ENCODE results near the gene ICOSLG. TPM values are rescaled to one million over a fixed set of nuclear protein-coding genes. Genes with fewer than 3 reads are reported as not detected.

Gene ICOSLG
- total RNA-seq, 1 experiment from 2014 or later = 13.5 TPM

DNA sequence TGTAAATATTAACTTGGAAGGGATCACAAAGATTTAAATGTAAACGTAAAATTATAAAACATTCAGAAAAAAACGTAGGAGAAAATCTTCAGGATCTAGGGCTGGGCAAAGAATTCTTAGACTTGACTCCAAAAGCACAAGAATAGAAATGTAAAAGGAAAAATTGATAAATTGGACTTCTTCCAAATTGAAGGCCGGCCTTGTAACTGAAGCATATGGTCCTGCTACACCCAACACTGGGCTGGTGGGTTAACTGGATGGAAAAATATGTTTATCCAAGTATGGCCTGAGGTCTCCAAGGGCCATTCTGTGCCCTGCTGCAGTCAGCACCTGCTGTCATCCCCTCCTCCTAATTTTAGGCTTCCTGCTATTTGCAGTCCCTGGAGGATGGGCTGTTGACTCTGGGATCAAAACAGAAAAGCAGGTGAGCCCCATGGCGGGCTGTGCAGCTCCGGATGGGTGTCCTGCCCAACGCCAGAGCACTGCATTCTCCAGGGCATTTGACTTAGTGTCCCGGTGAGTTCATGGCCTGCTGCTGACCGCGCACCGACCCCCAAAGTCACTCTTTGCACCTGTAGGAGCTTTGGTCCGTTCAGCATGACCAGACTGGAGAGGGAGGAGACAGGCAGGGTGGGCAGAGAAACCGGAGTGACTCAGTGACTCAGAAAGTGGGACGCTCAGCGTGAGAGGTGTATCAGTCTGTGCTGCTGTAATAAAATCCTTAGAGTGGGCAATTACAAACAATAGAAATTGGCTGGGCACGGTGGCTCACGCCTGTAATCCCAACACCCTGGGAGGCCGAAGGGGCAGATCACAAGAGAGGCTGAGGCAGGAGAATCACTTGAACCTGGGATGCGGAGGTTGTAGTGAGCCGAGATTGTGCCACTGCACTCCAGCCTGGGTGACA is 38.9 kb upstream of the ICOSLG start:
- ChIA-PET CTCF (no interaction called here), POLR2A (no interaction called here)
- no peaks in the 10 kb centered on the region for H3K4me1 Mint-ChIP-seq (ENCODE audit: low read depth, unreplicated experiment)
- Histone ChIP-seq H3K9me3 (no peaks in the 10 kb centered on the region; the same call in 1 of the 2 replicates), H3K36me3 (ENCODE audit: control insufficient read depth, insufficient read depth, low read length) (no peaks in the 10 kb centered on the region), H3K4me3 (ENCODE audit: low read depth, low read length) (no peak overlapping the region), H3K27me3 (replicated peaks; ENCODE audit: control insufficient read depth, insufficient read depth, low read length) (no peaks in the 10 kb centered on the region), H3K4me1 (no peaks in the 10 kb centered on the region)
- TF ChIP-seq, protein P1, sequence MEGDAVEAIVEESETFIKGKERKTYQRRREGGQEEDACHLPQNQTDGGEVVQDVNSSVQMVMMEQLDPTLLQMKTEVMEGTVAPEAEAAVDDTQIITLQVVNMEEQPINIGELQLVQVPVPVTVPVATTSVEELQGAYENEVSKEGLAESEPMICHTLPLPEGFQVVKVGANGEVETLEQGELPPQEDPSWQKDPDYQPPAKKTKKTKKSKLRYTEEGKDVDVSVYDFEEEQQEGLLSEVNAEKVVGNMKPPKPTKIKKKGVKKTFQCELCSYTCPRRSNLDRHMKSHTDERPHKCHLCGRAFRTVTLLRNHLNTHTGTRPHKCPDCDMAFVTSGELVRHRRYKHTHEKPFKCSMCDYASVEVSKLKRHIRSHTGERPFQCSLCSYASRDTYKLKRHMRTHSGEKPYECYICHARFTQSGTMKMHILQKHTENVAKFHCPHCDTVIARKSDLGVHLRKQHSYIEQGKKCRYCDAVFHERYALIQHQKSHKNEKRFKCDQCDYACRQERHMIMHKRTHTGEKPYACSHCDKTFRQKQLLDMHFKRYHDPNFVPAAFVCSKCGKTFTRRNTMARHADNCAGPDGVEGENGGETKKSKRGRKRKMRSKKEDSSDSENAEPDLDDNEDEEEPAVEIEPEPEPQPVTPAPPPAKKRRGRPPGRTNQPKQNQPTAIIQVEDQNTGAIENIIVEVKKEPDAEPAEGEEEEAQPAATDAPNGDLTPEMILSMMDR (IDR thresholded peaks at IDR 0.05; ENCODE audit: insufficient read depth in 1 of 2, low read depth in 1 of 2, low read length in 1 of 2, severe bottlenecking in 1 of 2, unreplicated experiment in 1 of 2) = no peak
- no TSS peak for BruUV-seq (replicated peaks)
- no peaks in the 10 kb centered on the region for H3K27me3 Mint-ChIP-seq (ENCODE audit: insufficient read depth, unreplicated experiment)
- H3K36me3 Mint-ChIP-seq (ENCODE audit: insufficient read depth, unreplicated experiment) = no peaks in the 10 kb centered on the region
- no peak for DNase-seq
- H3K27ac Mint-ChIP-seq (ENCODE audit: unreplicated experiment) = no peak overlapping the region
- intact Hi-C loops (cut with micrococcal nuclease; ENCODE audit: unreplicated experiment) = no loop called here
- no peak overlapping the region for H3K4me3 Mint-ChIP-seq (ENCODE audit: unreplicated experiment)
- no peaks in the 10 kb centered on the region for H3K9me3 Mint-ChIP-seq (ENCODE audit: unreplicated experiment)

DNA sequence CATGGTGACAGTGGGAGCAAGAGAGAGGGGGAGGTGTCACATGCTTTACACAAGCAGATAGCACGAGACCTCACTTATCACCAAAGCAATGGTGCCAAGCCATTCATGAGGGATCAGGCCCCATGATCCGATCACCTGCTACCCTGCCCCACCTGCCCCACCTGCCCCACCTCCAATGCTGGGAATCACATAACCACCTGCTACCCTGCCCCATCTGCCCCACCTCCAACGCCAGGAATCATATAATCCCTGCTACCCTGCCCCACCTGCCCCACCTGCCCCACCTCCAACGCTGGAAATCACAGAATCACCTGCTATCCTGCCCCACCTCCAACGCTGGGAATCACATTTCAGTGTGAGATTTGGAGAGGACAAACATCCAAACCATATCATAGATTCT is 34.3 kb upstream of the ICOSLG start:
- Histone ChIP-seq H3K9me3 (no peaks in the 10 kb centered on the region; the same call in 1 of the 2 replicates), H3K4me1 (no peaks in the 10 kb centered on the region), H3K27me3 (replicated peaks; ENCODE audit: control insufficient read depth, insufficient read depth, low read length) (no peaks in the 10 kb centered on the region), H3K36me3 (ENCODE audit: control insufficient read depth, insufficient read depth, low read length) (no peaks in the 10 kb centered on the region), H3K4me3 (ENCODE audit: low read depth, low read length) (no peak overlapping the region)
- Mint-ChIP-seq H3K9me3 (ENCODE audit: unreplicated experiment) (no peaks in the 10 kb centered on the region), H3K27ac (ENCODE audit: unreplicated experiment) (no peak overlapping the region), H3K4me3 (ENCODE audit: unreplicated experiment) (no peak overlapping the region), H3K36me3 (ENCODE audit: insufficient read depth, unreplicated experiment) (no peaks in the 10 kb centered on the region), H3K27me3 (ENCODE audit: insufficient read depth, unreplicated experiment) (no peaks in the 10 kb centered on the region), H3K4me1 (ENCODE audit: low read depth, unreplicated experiment) (no peaks in the 10 kb centered on the region)
- intact Hi-C loops (cut with micrococcal nuclease; ENCODE audit: unreplicated experiment) = no loop called here
- ChIA-PET CTCF (no interaction called here), POLR2A (no interaction called here)
- no peak for DNase-seq
- no TSS peak for BruUV-seq (replicated peaks)
- TF ChIP-seq, protein P1 (IDR thresholded peaks at IDR 0.05; ENCODE audit: insufficient read depth in 1 of 2, low read depth in 1 of 2, low read length in 1 of 2, severe bottlenecking in 1 of 2, unreplicated experiment in 1 of 2) = no peak

DNA sequence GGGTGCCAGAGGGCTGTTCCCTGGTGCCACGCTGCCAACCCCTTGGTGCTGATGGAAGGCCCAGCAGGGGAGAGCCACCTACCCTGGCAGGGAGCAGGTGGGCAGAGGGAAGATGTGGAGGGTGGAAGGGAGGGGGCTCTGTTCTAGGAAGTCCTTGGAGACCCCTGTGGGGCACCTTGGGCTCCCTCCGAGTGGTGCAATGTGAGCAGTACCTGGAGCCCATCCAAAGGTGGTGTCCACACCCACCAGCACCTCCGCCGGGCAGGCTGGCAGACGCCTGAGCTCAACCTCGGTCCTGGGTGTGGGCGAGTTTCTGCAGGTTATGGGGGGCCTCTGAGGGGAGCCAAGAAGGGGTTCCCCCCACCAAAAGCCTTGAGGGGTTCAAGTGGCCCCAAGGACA is 32.3 kb upstream of the ICOSLG start:
- H3K9me3 Mint-ChIP-seq (ENCODE audit: unreplicated experiment) = no peaks in the 10 kb centered on the region
- TF ChIP-seq, protein P1 (IDR thresholded peaks at IDR 0.05; ENCODE audit: insufficient read depth in 1 of 2, low read depth in 1 of 2, low read length in 1 of 2, severe bottlenecking in 1 of 2, unreplicated experiment in 1 of 2) = no peak
- CTCF ChIA-PET = no interaction called here
- H3K27ac Mint-ChIP-seq (ENCODE audit: unreplicated experiment) = no peak overlapping the region
- POLR2A ChIA-PET = no interaction called here
- intact Hi-C loops (cut with micrococcal nuclease; ENCODE audit: unreplicated experiment) = no loop called here
- H3K4me3 Mint-ChIP-seq (ENCODE audit: unreplicated experiment) = no peak overlapping the region
- BruUV-seq (replicated peaks) = no TSS peak
- Histone ChIP-seq H3K9me3 (no peaks in the 10 kb centered on the region; the same call in 1 of the 2 replicates), H3K27me3 (replicated peaks; ENCODE audit: control insufficient read depth, insufficient read depth, low read length) (no peaks in the 10 kb centered on the region), H3K36me3 (ENCODE audit: control insufficient read depth, insufficient read depth, low read length) (no peaks in the 10 kb centered on the region), H3K4me3 (ENCODE audit: low read depth, low read length) (no peak overlapping the region), H3K4me1 (no peaks in the 10 kb centered on the region)
- no peaks in the 10 kb centered on the region for H3K27me3 Mint-ChIP-seq (ENCODE audit: insufficient read depth, unreplicated experiment)
- DNase-seq = no peak
- no peaks in the 10 kb centered on the region for H3K4me1 Mint-ChIP-seq (ENCODE audit: low read depth, unreplicated experiment)
- H3K36me3 Mint-ChIP-seq (ENCODE audit: insufficient read depth, unreplicated experiment) = no peaks in the 10 kb centered on the region

All from Caco-2 (cell line).